Activated T-helper 1 cell treated with Interleukin-2 at 50 U/mL for 16 hours (primary cell): ENCODE measurements around the gene DNAJB14.
A peak's percentile ranks its signal among the peaks of the same experiment; 100 is the strongest.
"Not testable (repeated sequence)": the region's sequence is repeated elsewhere in the genome, so short reads cannot be mapped to it uniquely, and the experiment has no call there.

Source experiments
- DNase-seq: peaks from one replicate; pipeline ENCODE4 v3.0.0-alpha.2; 2020; ENCODE audit warnings: low read depth

DNAJB14 gene

GRCh38 chr4:99946356-99947189, at the start of gene DNAJB14:
Gene DNAJB14, minus strand, starts transcription at chr4:99946618. Its CDS starts 47 bp downstream, at chr4:99946571.
- DNase-seq, result peak; percentile 78

- DNase-seq, result no peak
These were observed 45.3 kb upstream of the DNAJB14 start for GRCh38 chr4:99991741-99992140.

GRCh38 chr4:99987681-99988080, 41.3 kb upstream of the DNAJB14 start:
- DNase-seq, result no peak

GRCh38 chr4:99986792-99987191, 40.4 kb upstream of the DNAJB14 start:
- DNase-seq, result no peak

GRCh38 chr4:99983289-99983943, 37.0 kb upstream of the DNAJB14 start:
- no peak for DNase-seq

- DNase-seq, result no peak
These were observed 33.5 kb upstream of the DNAJB14 start for GRCh38 chr4:99979872-99980271.

- DNase-seq, result no peak
These were observed 25.2 kb upstream of the DNAJB14 start for GRCh38 chr4:99971453-99972111.

GRCh38 chr4:99968330-99968729, 21.9 kb upstream of the DNAJB14 start:
- no peak for DNase-seq

GRCh38 chr4:99966692-99967091, 20.3 kb upstream of the DNAJB14 start:
- no peak for DNase-seq

GRCh38 chr4:99965674-99966350, 19.4 kb upstream of the DNAJB14 start:
- DNase-seq, result no peak

GRCh38 chr4:99965173-99965572, 18.8 kb upstream of the DNAJB14 start:
- no peak for DNase-seq

- no peak for DNase-seq
These were observed 15.3 kb upstream of the DNAJB14 start for GRCh38 chr4:99961711-99962110.

- DNase-seq, result no peak
These were observed 14.2 kb upstream of the DNAJB14 start for GRCh38 chr4:99960648-99961047.

- not testable (repeated sequence) for DNase-seq
These were observed 11.8 kb upstream of the DNAJB14 start for GRCh38 chr4:99958207-99958606.

GRCh38 chr4:99950913-99951254, 4.5 kb upstream of the DNAJB14 start:
- no peak for DNase-seq

- peak; percentile 95 for DNase-seq
These were observed 3.8 kb upstream of the DNAJB14 start, which contains the start of gene H2AZ1 for GRCh38 chr4:99949999-99950912. Gene H2AZ1, minus strand, starts transcription at chr4:99950275. Its CDS starts 105 bp downstream, at chr4:99950170.

GRCh38 chr4:99949034-99949998, 2.9 kb upstream of the DNAJB14 start:
- peak; percentile 74 for DNase-seq

GRCh38 chr4:99947608-99948007, 1.2 kb upstream of the DNAJB14 start:
- DNase-seq, result no peak

- no peak for DNase-seq
These were observed 766 bp upstream of the DNAJB14 start for GRCh38 chr4:99947190-99947578.

GRCh38 chr4:99945718-99946355, 581 bp downstream of the DNAJB14 start:
- DNase-seq, result no peak
